ENCODE measurements around the gene UCN2. TPM values are rescaled to one million over a fixed set of nuclear protein-coding genes. Genes with fewer than 3 reads are reported as not detected.

Gene UCN2
- total and polyA plus RNA-seq, 2 of the 8 experiments (the other 6 are each of a cell fraction or from before 2014, with no cell fraction given): 0.14 TPM; not detected in 1

GRCh38 chr3:48572517-48572916 is 8.9 kb upstream of the UCN2 start:
- no peak overlapping the region for H3K27ac ChIP-seq (ENCODE audit: low read depth, low read length)
- H3K14ac ChIP-seq (ENCODE audit: insufficient read length): no peak overlapping the region
- no peak overlapping the region for H2BK5ac ChIP-seq (ENCODE audit: low read depth, low read length)
- no peak overlapping the region for H2BK120ac ChIP-seq (replicated peaks; ENCODE audit: low read depth, low read length)
- H3K18ac ChIP-seq (ENCODE audit: extremely low read depth, low read length): no peak overlapping the region
- no peak overlapping the region for H3K4me3 ChIP-seq (ENCODE audit: extremely low read depth in 1 of 4, insufficient read depth in 2 of 4, low read depth in 3 of 4, low read length in 4 of 4)
- H4K20me1 ChIP-seq (replicated peaks in 1 of 2; ENCODE audit: control insufficient read depth in 1 of 2, insufficient read depth in 2 of 2, low read length in 2 of 2): peaks cover 0 to 4% of the 10 kb centered on the region in 2 experiments
- no peak for DNase-seq (ENCODE audit: low read depth in 1 of 2, low spot score in 2 of 2)
- no peak overlapping the region for H3K23ac ChIP-seq (ENCODE audit: insufficient read length)
- no peaks in the 10 kb centered on the region; a peak in 1 of 7 replicates for H3K27me3 ChIP-seq (replicated peaks in 1 of 4; ENCODE audit: control insufficient read depth in 3 of 4, extremely low read depth in 1 of 4, insufficient read depth in 3 of 4, low read length in 3 of 4)
- H2AFZ ChIP-seq (ENCODE audit: low read length): no peak overlapping the region
- no peaks in the 10 kb centered on the region for H3K4me1 ChIP-seq (replicated peaks in 1 of 4; ENCODE audit: control insufficient read depth in 3 of 4, insufficient read depth in 4 of 4, low read length in 3 of 4)
- no peak overlapping the region for H2BK20ac ChIP-seq (ENCODE audit: low read length)
- no peak overlapping the region for H4K8ac ChIP-seq (ENCODE audit: extremely low read depth, insufficient read depth, low read length)
- no peak overlapping the region for H2BK12ac ChIP-seq (ENCODE audit: low read depth, low read length)
- no peak overlapping the region for H2AK5ac ChIP-seq (ENCODE audit: low read depth, low read length)
- H3K4ac ChIP-seq (replicated peaks; ENCODE audit: insufficient read length, low read depth, low read length): no peak overlapping the region
- no peak overlapping the region for H3K9ac ChIP-seq (replicated peaks in 1 of 4; ENCODE audit: extremely low read depth in 1 of 4, low read depth in 3 of 4, low read length in 3 of 4)
- no peak overlapping the region for H2BK15ac ChIP-seq (ENCODE audit: low read length)
- FAIRE-seq: no peak
- no peak overlapping the region for H3K56ac ChIP-seq (replicated peaks; ENCODE audit: insufficient read length, low read depth, low read length)
- ChIA-PET POLR2A (ENCODE audit: partially characterized antibody) (interaction anchor here (1.0 to 1.6 kb wide), 7 partner anchors 17 to 106 kb away, joined by 3 to 4 read pairs (median 3); a partner anchor contains a TSS), CTCF (ENCODE audit: partially characterized antibody) (interaction anchor here (0.5 to 3.3 kb wide), 3 partner anchors 13 to 437 kb away, joined by 3 to 14 read pairs (median 3); no protein-coding TSS in a partner anchor)
- peaks cover 0 to 3% (median under 1%) of the 10 kb centered on the region in 4 experiments; a peak in 2 of 8 replicates for H3K36me3 ChIP-seq (ENCODE audit: control insufficient read depth in 2 of 4, insufficient read depth in 4 of 4, low read length in 3 of 4)
- no peak overlapping the region for H4K5ac ChIP-seq (ENCODE audit: insufficient read length, low read depth, low read length)
- H4K91ac ChIP-seq (replicated peaks; ENCODE audit: insufficient read length, low read length): no peak overlapping the region
- TF ChIP-seq CBX8 (IDR thresholded peaks at IDR 0.05; ENCODE audit: borderline replicate concordance, low read depth, low read length): no peak
- H3K23me2 ChIP-seq (ENCODE audit: low read depth, low read length): peaks cover 2% of the 10 kb centered on the region; the same call in 1 of the 2 replicates
- no peaks in the 10 kb centered on the region for H3K79me2 ChIP-seq (ENCODE audit: control insufficient read depth in 1 of 2, insufficient read depth in 2 of 2, low read length in 2 of 2)
- no peaks in the 10 kb centered on the region for H3K9me3 ChIP-seq (ENCODE audit: insufficient read depth in 2 of 2, low read depth in 1 of 2, low read length in 1 of 2)
- H3K79me1 ChIP-seq (ENCODE audit: low read depth, low read length): no peaks in the 10 kb centered on the region
- no peak overlapping the region for H3K4me2 ChIP-seq (ENCODE audit: insufficient read depth in 1 of 2, low read depth in 2 of 2, low read length in 2 of 2)
- 98% methylated on average over 5 of the region's 7 CpGs; no CpG with 5 or more reads in 1 of the 2 experiments for WGBS, 2 experiments (ENCODE audit: extremely low coverage in 1 of 2, insufficient coverage in 1 of 2, insufficient read length in 1 of 2, insufficient replicate concordance in 2 of 2, low coverage in 1 of 2, low lambda C conversion rate in 2 of 2, missing lambda C conversion rate in 1 of 2)

All from H1 (cell line).